HG03571 (cell line): ENCODE results near the gene CAB39.

ENCODE experiments used
- ATAC-seq: cut with Tn5 transposase; IDR thresholded peaks from one replicate; pipeline ENCODE4 v1.9.1; 2021; ENCODE audit not compliant: unreplicated experiment

The CAB39 gene

DNA sequence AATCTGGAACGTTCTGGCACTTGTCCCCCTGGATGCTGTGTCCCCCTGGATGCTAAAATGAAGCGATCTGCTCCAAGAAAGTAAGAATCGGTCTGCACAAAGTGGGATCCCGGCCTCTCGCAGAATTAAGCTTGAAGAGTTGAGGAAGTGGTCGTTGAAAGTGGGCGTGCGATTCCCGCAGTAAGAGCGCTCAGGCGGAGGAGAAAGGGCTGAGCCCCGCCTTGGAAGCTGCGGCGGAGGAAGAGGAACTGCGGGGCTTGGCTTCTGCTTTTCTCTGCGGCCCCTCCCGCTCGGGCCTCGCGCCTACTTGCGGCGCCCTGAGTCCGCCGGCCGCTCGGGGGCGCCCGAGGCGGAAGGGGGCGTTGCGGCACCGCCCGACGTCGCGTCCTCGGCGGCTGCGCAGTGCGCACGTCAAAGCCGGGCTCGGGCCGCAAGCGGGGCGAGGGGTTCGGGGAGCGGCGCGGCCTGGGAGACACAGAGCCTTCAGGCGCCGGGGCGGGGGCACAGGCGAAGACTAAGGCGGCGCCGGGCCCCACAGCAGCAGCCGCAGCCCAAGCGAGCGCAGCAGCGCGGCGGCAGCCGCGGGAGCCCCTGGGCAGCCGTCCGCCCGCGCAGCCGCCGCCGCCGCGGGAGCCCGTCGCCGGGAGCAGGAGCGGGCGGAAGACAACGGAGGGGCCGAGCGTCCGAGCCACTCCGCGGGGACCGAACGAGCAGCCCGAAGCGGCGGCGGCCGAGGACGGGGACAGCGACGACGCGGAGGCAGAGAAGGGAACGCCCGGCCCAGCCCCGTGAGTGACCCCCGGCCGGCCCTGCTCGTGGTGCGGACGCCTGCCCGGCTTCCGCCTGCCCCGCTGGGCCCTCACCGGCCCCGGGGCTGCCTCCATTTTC, at the start of gene CAB39:
Gene CAB39 (plus strand): TSS at position 400 of the 888 bp plus-strand sequence. CDS start 47,160 bp downstream, outside the sequence.
- ATAC-seq = peak; percentile 87

DNA sequence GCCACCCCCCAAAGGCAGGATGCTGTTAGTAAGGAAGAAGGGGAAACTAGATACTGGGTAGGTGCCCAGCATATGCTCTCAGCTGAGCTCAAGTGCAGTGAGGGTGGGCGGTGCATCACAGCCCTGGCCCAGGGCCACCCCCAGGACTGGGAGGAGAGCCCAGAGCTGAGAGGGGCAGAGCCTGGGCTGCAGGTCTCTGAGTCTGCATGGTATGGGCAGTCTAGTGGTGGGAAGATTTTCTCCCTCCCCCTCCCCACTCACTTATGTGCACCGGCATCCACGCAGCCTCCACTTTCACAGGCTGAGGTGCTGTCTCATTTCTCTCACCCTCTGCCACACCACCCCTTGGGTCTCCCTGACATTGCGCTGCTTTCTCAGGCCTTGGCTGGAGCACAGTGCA, 48.5 kb upstream of the CAB39 start:
- no peak for ATAC-seq

DNA sequence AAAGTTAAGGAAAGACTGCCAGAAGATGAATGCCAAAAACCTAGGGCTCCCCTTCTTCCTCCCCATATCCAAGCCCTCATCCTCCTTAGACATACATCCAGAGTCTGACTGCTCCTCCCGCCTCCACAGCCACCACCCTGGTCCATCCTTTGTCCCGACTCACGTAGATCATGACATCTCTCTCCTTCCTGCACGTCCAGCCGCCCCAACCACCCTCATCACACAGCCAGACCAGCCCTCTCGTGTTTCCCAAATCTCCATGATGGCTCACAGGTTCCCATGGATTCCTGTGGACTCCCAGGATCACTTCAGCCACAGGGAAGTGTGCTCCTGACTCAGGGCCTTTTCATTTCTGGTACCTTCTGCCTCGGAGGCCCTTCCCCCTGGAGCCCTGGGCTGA, 47.8 kb upstream of the CAB39 start:
- no peak for ATAC-seq

DNA sequence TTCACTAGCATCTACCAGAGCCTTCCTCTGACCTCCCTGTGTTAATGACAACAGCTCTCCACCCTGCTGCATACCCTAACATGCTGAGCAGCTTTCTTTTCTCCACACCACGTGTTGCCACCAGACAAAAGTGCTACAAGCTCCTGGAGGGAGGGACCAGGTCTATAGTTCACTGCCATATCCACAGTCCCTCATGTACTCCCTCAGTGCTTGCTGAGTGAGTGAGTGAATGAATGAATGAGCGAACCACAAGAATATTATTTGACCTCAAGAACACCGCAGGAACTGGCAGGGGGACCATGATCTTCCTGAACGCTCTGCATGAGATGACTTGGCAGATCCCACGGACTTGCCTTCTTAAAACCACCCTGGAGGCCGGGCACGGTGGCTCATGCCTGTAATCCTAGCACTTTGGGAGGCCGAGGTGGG, 47.4 kb upstream of the CAB39 start:
- no peak for ATAC-seq

DNA sequence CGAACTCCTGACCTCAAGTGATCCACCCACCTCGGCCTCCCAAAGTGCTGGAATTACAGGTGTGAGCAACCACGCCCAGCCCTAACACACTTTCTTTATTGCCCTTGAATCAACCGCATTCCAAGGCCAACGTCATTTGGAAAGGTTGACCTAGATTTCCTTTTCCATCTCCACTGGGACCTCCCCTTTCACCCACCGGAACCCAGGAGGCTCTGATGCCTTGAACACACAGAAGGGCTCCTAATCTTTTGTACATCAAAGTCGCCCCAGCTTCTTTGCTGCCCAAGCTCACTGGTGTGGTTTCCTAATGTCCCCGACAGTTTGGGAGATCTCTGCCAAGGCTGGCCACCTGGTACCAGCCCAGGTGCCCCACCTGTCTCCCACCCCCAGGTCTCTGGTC, 46.2 kb upstream of the CAB39 start:
- no peak for ATAC-seq

- ATAC-seq = no peak
Measured at GRCh38 chr2:230666885-230667712, 45.5 kb upstream of the CAB39 start.

DNA sequence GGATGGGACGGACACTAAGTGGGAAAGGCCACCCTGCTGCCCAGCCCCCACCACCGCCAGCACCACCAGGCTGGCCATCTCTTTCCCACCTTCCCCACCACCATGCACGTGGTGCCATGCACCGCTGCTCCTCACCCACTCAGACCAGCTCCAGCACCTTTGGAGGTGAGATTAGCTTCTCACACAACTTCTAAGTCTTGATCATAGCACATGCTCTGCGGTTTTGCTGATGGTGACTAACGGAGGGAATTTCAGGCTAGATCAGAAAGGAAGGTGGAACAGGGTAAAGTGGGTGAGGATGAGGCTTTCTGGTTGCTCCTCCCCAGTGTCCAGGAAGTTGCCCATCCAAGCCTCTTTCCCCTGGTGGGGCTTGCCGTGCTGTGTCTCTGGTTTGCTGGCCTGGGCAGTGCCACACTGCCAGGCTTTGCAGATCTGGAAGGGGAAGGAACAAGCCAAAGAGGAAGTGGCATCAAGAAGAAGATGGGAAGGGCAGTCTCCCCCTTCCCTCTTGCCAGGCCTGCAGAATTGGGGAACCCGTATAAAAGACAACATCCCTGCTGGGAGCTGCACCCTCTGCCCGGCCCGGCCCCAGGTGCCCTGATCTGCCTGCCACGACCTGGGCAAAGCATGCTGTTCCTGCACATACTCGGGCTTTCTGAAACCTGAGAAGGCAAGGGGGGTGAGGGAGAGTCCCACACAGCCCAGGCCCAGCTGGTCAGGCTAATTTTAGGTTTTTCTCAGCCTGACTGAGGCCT, 44.3 kb upstream of the CAB39 start:
- peak; percentile 49 for ATAC-seq

DNA sequence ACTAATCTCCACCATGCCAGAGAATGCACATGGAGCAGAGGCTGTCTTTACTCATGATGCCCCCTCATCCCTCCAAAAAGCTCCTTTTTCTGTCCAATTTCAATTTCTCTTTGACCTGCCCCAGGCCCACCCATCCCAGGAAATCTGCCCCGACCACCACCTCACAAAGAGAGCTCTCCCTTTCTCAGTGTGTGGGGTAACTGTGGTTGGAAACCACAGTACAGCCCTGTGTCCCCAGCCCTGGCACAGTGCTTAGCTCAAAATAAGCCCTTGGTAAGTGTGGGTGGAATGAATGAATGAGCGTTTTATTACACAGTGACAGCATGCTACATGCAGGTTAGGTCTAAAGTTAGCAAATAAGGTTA, 43.7 kb upstream of the CAB39 start:
- peak; percentile 11 for ATAC-seq

- no peak for ATAC-seq
Measured at GRCh38 chr2:230669386-230669950, 43.2 kb upstream of the CAB39 start.

DNA sequence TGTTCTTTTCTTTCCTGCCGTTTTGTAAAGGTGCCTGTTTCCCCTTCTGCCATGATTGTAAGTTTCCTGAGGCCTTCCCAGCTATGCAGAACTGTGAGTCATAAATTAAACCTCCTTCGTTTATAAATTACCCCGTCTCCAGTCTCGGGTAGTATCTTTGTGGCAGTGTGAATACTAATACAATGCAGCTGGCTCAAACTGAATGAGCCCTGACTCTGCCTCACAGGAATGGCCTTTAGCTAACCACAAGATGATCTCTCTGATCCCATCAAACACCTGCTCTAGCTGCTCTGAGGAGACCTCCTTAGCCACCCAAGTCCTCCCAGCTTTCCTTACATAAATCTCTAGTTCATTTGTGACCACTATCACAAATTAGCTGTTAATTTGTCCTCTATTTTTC, 41.5 kb upstream of the CAB39 start:
- ATAC-seq = no peak

GRCh38 chr2:230672836-230673235, 39.8 kb upstream of the CAB39 start:
- ATAC-seq = no peak

GRCh38 chr2:230674401-230674800, 38.2 kb upstream of the CAB39 start:
- no peak for ATAC-seq

DNA sequence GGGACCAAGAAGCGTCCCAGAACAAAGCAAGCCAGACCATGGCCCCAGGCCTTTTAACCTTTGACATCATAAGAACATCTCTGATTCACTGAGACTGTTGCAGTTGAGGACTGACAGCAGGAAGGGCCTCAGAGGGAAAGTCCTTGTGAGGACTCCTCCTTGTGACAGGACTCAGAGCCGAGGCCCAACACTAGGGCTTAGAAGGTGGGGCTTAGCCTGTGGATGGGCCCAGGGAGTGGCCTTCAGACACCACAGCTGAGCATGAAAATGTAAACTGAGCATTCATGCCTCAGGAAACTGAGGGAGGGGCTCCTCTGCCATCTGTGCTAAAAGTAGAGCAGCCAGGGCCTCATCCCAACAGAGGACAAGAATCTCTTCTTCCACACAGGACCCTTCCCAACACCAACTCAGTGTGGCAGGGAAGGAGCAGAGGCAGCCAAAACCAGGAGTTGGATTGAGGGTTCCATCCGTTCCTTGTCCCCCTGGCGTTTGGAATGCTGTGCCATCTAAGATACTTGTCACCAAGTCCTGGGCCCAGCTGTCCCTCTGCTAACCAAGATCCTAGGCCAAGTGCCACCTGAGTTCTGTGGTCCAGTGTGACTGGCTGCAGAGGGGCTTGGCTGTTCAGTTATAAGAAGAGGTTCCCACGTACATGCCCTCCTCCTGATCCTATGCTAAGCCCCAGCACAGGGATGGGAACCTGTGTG, 37.5 kb upstream of the CAB39 start:
- ATAC-seq = no peak

DNA sequence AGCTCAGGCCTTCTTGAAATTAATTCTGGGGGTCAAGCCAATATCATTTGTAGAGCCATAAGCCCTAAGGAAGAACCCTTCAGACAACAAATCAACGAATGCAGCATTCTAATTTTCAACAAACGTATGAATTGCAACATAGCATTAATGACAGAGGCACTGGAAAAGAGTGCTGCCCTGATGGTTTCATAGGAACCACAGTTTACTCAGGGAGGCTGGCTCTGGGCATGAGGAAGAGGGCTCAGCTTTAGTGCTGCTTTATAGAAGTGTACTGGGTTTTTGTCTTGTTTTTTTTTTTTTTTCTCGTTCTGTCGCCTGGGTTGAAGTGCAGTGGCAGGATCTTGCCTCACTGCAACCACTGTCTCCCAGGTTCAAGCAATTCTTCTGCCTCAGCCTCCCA, 36.1 kb upstream of the CAB39 start:
- ATAC-seq = no peak

DNA sequence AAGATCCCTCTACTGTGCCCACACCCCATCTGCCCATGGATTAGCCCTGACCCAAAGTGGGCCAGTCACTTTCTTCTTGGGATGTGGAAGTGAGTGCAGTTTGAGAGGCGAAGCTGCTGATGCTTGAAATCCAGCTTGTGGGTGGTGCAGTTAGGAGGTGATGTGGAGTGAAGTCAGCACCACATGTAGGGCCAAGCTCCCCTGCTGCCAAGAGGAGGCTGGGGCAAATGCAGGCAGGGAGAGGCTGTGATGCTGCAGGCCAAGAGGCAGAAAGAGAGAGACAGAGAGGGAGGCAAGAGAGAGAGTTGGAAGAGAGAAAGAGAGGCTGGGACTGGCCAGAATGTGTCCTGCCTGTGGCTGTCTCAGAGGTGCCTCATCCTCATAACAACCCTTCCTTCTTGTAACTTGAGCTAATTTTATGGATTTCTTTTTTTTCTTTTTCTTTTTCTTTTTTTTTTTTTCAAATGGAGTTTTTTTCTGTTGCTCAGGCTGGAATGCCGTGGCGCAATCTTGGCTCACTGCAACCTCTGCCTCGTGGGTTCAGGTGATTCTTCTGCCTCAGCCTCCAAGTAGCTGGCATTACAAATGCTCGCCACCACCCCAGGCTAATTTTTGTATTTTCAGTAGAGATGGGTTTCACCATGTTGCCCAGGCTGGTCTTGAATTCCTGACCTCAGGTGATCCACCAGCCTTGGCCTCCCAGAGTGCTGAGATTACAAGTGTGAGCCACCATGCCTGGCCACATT, 35.3 kb upstream of the CAB39 start:
- no peak for ATAC-seq

DNA sequence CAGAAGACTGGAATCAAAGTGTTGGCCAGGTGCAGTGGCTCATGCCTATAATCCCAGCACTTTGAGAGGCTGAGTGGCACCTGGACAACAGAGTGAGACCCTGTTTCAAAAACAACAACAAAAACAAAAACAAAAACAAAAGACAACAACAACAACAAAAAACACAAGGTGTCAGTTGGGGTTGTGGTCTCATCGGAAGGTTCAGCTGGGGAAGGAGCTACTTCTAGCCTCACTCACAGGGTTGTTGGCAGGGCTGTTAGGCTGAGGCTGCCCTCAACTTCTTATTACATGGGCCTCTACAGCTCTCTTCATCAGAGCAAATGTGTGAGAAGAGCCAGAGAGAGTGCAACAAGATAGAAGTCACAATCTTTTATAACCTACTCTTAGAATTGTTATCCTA, 34.6 kb upstream of the CAB39 start:
- no peak for ATAC-seq

- ATAC-seq = no peak
Measured at GRCh38 chr2:230678451-230678850, 34.2 kb upstream of the CAB39 start.

DNA sequence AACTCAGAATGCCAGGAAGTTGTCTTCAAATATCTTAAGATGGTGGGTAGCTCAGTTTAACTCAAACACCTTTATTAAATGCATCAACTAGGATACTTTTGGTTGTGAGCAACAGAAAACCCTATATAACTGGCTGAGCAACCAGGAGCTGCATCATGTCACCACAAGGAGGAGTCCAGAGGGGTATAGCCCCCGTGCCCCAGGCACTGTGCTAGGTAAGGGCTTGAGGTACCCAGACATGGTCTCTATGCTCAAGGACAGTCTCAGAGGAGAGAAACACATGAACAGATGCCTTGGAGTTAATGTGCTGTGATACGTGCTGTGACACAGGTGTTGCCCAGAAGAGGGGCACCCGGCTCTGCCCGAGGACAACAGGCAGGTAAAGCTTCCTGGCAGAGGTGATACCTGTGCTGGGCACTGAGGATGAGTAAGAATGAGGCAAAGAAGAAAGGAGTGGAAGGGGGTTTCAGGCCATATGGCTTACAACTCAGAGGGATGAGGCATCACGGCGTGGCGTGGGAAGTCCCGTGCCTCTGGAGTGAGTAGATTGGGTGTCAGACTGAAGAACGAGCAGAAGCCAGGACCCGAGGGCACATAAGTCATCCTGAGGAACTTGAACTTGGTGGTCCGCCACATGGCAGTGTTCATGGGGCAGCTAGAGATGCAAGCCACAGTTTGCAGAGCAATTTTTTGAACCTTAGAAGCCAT, 32.0 kb upstream of the CAB39 start:
- no peak for ATAC-seq

DNA sequence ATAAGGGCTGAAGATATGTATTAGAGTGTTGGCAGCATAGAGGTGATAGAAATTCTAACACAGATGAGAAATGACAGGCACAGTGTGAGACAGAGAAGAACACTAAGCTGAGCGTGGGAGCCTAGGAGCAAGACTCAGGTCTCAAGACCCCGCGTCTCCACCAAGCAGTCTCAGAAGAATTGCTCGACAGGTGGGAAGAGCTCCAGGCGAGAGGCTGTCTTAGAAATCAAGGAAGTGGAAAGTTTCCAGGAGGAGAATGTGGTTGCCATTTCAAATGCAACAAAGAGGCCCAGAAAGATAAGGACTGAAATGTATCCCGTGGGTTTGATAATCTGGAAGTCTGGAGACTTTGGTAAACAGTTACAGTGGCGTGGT, 31.5 kb upstream of the CAB39 start:
- ATAC-seq = no peak
